ENCODE results near the gene NFIB.

The NFIB gene

DNA sequence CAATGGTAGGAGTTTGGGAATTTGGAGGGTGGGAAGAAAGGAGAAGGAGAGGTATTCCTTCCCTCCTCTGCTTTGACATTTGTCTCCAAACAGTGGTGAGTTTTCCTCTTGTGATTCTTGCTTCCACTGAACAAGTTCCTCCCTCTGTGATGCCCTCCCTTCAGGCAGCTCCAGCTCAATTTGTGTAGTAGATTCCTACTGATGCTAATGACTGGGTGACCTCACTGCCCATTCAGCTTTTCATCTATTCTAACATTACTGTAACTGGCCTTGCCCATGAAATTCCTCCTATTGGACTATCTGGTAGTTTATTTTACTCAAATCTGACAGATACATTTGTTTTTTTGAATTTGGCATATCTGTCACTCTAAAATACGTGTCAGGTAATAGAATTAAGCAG lies 121.4 kb downstream of the NFIB start:
- no peaks in the 10 kb centered on the region for H3K27me3 ChIP-seq (ENCODE audit: insufficient read depth, insufficient read length)
- no peaks in the 10 kb centered on the region for H3K36me3 ChIP-seq (ENCODE audit: insufficient read depth, insufficient read length, low read length)
- DNase-seq (ENCODE audit: low read depth, low spot score) = no peak
- H3K4me1 ChIP-seq (ENCODE audit: insufficient read depth, insufficient read length) = no peaks in the 10 kb centered on the region
- TF ChIP-seq YY1 (IDR thresholded peaks at IDR 0.05; ENCODE audit: insufficient read depth, insufficient read length) (no peak), ZNF274 (IDR thresholded peaks at IDR 0.05; ENCODE audit: low read depth, low read length) (no peak), SUZ12 (IDR thresholded peaks at IDR 0.05; ENCODE audit: extremely low read depth, insufficient read depth, insufficient read length) (no peak)
- H3K4me3 ChIP-seq (ENCODE audit: insufficient read length, low read depth) = no peak overlapping the region
- no peak overlapping the region for H3K9ac ChIP-seq (ENCODE audit: insufficient read length, low read depth)
- no peaks in the 10 kb centered on the region for H3K9me3 ChIP-seq (ENCODE audit: insufficient read depth, low read length)

GRCh38 chr9:14191512-14191911 lies 122.4 kb downstream of the NFIB start:
- Histone ChIP-seq H3K4me1 (ENCODE audit: insufficient read depth, insufficient read length) (no peaks in the 10 kb centered on the region), H3K4me3 (ENCODE audit: insufficient read length, low read depth) (no peak overlapping the region), H3K9ac (ENCODE audit: insufficient read length, low read depth) (no peak overlapping the region), H3K27me3 (ENCODE audit: insufficient read depth, insufficient read length) (no peaks in the 10 kb centered on the region), H3K36me3 (ENCODE audit: insufficient read depth, insufficient read length, low read length) (no peaks in the 10 kb centered on the region), H3K9me3 (ENCODE audit: insufficient read depth, low read length) (no peaks in the 10 kb centered on the region)
- no peak for DNase-seq (ENCODE audit: low read depth, low spot score)
- TF ChIP-seq ZNF274 (IDR thresholded peaks at IDR 0.05; ENCODE audit: low read depth, low read length) (no peak), YY1 (IDR thresholded peaks at IDR 0.05; ENCODE audit: insufficient read depth, insufficient read length) (no peak), SUZ12 (IDR thresholded peaks at IDR 0.05; ENCODE audit: extremely low read depth, insufficient read depth, insufficient read length) (no peak)

- TF ChIP-seq YY1 (IDR thresholded peaks at IDR 0.05; ENCODE audit: insufficient read depth, insufficient read length) = no peak
- TF ChIP-seq ZNF274 (IDR thresholded peaks at IDR 0.05; ENCODE audit: low read depth, low read length) = no peak
- TF ChIP-seq SUZ12 (IDR thresholded peaks at IDR 0.05; ENCODE audit: extremely low read depth, insufficient read depth, insufficient read length) = no peak
Measured at GRCh38 chr9:14190240-14190639, 123.7 kb downstream of the NFIB start.

GRCh38 chr9:14189578-14189977 lies 124.4 kb downstream of the NFIB start:
- H3K4me1 ChIP-seq (ENCODE audit: insufficient read depth, insufficient read length) = no peaks in the 10 kb centered on the region
- TF ChIP-seq YY1 (IDR thresholded peaks at IDR 0.05; ENCODE audit: insufficient read depth, insufficient read length) (no peak), ZNF274 (IDR thresholded peaks at IDR 0.05; ENCODE audit: low read depth, low read length) (no peak), SUZ12 (IDR thresholded peaks at IDR 0.05; ENCODE audit: extremely low read depth, insufficient read depth, insufficient read length) (no peak)
- H3K9ac ChIP-seq (ENCODE audit: insufficient read length, low read depth) = no peak overlapping the region
- H3K36me3 ChIP-seq (ENCODE audit: insufficient read depth, insufficient read length, low read length) = no peaks in the 10 kb centered on the region
- no peaks in the 10 kb centered on the region for H3K9me3 ChIP-seq (ENCODE audit: insufficient read depth, low read length)
- DNase-seq (ENCODE audit: low read depth, low spot score) = no peak
- no peak overlapping the region for H3K4me3 ChIP-seq (ENCODE audit: insufficient read length, low read depth)
- no peaks in the 10 kb centered on the region for H3K27me3 ChIP-seq (ENCODE audit: insufficient read depth, insufficient read length)

More at GRCh38 chr9:14190240-14190639, 123.7 kb downstream of the NFIB start:
- H3K4me3 ChIP-seq (ENCODE audit: insufficient read length, low read depth) = no peak overlapping the region
- no peaks in the 10 kb centered on the region for H3K27me3 ChIP-seq (ENCODE audit: insufficient read depth, insufficient read length)
- no peaks in the 10 kb centered on the region for H3K4me1 ChIP-seq (ENCODE audit: insufficient read depth, insufficient read length)
- DNase-seq (ENCODE audit: low read depth, low spot score) = no peak
- H3K9ac ChIP-seq (ENCODE audit: insufficient read length, low read depth) = no peak overlapping the region
- H3K36me3 ChIP-seq (ENCODE audit: insufficient read depth, insufficient read length, low read length) = no peaks in the 10 kb centered on the region
- no peaks in the 10 kb centered on the region for H3K9me3 ChIP-seq (ENCODE audit: insufficient read depth, low read length)

- Histone ChIP-seq H3K4me1 (ENCODE audit: insufficient read depth, insufficient read length) (no peaks in the 10 kb centered on the region), H3K9me3 (ENCODE audit: insufficient read depth, low read length) (no peaks in the 10 kb centered on the region), H3K36me3 (ENCODE audit: insufficient read depth, insufficient read length, low read length) (no peaks in the 10 kb centered on the region), H3K27me3 (ENCODE audit: insufficient read depth, insufficient read length) (no peaks in the 10 kb centered on the region), H3K4me3 (ENCODE audit: insufficient read length, low read depth) (no peak overlapping the region), H3K9ac (ENCODE audit: insufficient read length, low read depth) (no peak overlapping the region)
- no peak for TF ChIP-seq ZNF274 (IDR thresholded peaks at IDR 0.05; ENCODE audit: low read depth, low read length)
- no peak for TF ChIP-seq SUZ12 (IDR thresholded peaks at IDR 0.05; ENCODE audit: extremely low read depth, insufficient read depth, insufficient read length)
- TF ChIP-seq YY1 (IDR thresholded peaks at IDR 0.05; ENCODE audit: insufficient read depth, insufficient read length) = no peak
- DNase-seq (ENCODE audit: low read depth, low spot score) = no peak
Measured at GRCh38 chr9:14189146-14189545, 124.8 kb downstream of the NFIB start.

- no peak for DNase-seq (ENCODE audit: low read depth, low spot score)
- H3K4me1 ChIP-seq (ENCODE audit: insufficient read depth, insufficient read length) = no peaks in the 10 kb centered on the region
- no peaks in the 10 kb centered on the region for H3K27me3 ChIP-seq (ENCODE audit: insufficient read depth, insufficient read length)
- no peak overlapping the region for H3K9ac ChIP-seq (ENCODE audit: insufficient read length, low read depth)
- no peak for TF ChIP-seq SUZ12 (IDR thresholded peaks at IDR 0.05; ENCODE audit: extremely low read depth, insufficient read depth, insufficient read length)
- no peak for TF ChIP-seq YY1 (IDR thresholded peaks at IDR 0.05; ENCODE audit: insufficient read depth, insufficient read length)
- no peak for TF ChIP-seq ZNF274 (IDR thresholded peaks at IDR 0.05; ENCODE audit: low read depth, low read length)
- H3K4me3 ChIP-seq (ENCODE audit: insufficient read length, low read depth) = no peak overlapping the region
- H3K9me3 ChIP-seq (ENCODE audit: insufficient read depth, low read length) = no peaks in the 10 kb centered on the region
- no peaks in the 10 kb centered on the region for H3K36me3 ChIP-seq (ENCODE audit: insufficient read depth, insufficient read length, low read length)
Measured at GRCh38 chr9:14188538-14188937, 125.4 kb downstream of the NFIB start.

DNA sequence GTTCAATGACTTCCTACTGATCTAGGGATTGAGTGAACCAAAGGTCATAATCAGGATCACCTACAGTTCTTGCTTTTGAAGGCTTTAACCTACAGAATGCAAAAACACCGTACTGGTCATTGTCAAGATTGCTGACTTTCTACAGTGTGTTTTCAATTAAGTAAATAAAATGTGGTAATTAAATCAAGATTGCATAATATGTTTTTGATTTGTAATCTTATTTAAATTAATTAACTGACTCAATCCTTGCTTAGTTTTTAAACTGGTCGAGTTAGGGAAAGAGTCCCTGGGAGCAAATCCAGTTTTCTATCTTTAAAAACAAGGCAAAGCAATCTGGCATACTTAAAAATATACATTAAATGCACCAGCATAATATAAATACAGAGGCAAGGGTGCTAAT lies 125.9 kb downstream of the NFIB start:
- no peak for TF ChIP-seq SUZ12 (IDR thresholded peaks at IDR 0.05; ENCODE audit: extremely low read depth, insufficient read depth, insufficient read length)
- TF ChIP-seq YY1 (IDR thresholded peaks at IDR 0.05; ENCODE audit: insufficient read depth, insufficient read length) = no peak
- TF ChIP-seq ZNF274 (IDR thresholded peaks at IDR 0.05; ENCODE audit: low read depth, low read length) = no peak
- Histone ChIP-seq H3K36me3 (ENCODE audit: insufficient read depth, insufficient read length, low read length) (no peaks in the 10 kb centered on the region), H3K27me3 (ENCODE audit: insufficient read depth, insufficient read length) (no peaks in the 10 kb centered on the region), H3K9me3 (ENCODE audit: insufficient read depth, low read length) (no peaks in the 10 kb centered on the region), H3K4me1 (ENCODE audit: insufficient read depth, insufficient read length) (no peaks in the 10 kb centered on the region), H3K4me3 (ENCODE audit: insufficient read length, low read depth) (no peak overlapping the region), H3K9ac (ENCODE audit: insufficient read length, low read depth) (no peak overlapping the region)
- no peak for DNase-seq (ENCODE audit: low read depth, low spot score)

Measured in NT2/D1 (cell line).